Motor neuron (in vitro differentiated cells): Measurements from ENCODE around the gene KNCN. TPM values are rescaled to one million over a fixed set of nuclear protein-coding genes. Genes with fewer than 3 reads are reported as not detected.

Experiments used
- ATAC-seq, 8 experiments: fragments of 200-7000 bp; cut with Tn5 transposase; replicated peaks in 6 of 8; 2 replicates each; pipeline ENCODE4 v1.8.0; 2021; ENCODE audit warnings: mild to moderate bottlenecking in 8 of 8, moderate library complexity in 8 of 8
- H3K27ac ChIP-seq, 2 donors: fragments of 250-450 bp; sonication (Bioruptor Pico); 2 replicates each; pipeline ENCODE4 v1.9.0; 2021; ENCODE audit warnings: antibody characterized with exemption in 2 of 2, mild to moderate bottlenecking in 2 of 2, moderate library complexity in 1 of 2
- H3K4me1 ChIP-seq, 2 donors: fragments of 250-450 bp; sonication (Bioruptor Pico); replicated peaks in 1 of 2; 2 replicates each; pipeline ENCODE4 v1.6.1; 2021; ENCODE audit warnings: antibody characterized with exemption in 2 of 2, mild to moderate bottlenecking in 2 of 2, moderate library complexity in 1 of 2
- H3K4me3 ChIP-seq, 5 donors: fragments of 250-450 bp; sonication (Bioruptor Pico); 2 replicates each; pipeline ENCODE4 v1.9.0; 2021; ENCODE audit warnings: antibody characterized with exemption in 5 of 5, mild to moderate bottlenecking in 5 of 5, moderate library complexity in 4 of 5
- WGBS, 10 experiments: fragments of 450-650 bp; shearing (Covaris generic); methylation state at CpG; one replicate each; pipeline ENCODE4 v1.0.0; 2022; 5-methylcytosine and 5-hydroxymethylcytosine counted together
- in situ Hi-C, 9 experiments: fragments of 400-800 bp; cut with MboI; loops; one replicate each; pipeline ENCODE4 v1.15.0; 2021; ENCODE audit warnings: low sequenced_read_pairs in 9 of 9, low pct_unique_long_range_greater_than_20kb in 2 of 9; ENCODE audit not compliant: unreplicated experiment in 9 of 9
- total RNA-seq, 8 experiments: library from RNA; unstranded; fragments of 300-600 nt; gene quantifications; 2 replicates each; pipeline versions ENCODE4 v1.2.3 to v1.2.4, GENCODE V29; 2022

KNCN gene
- total RNA-seq, 8 experiments from 2014 or later: 0.13 to 1.4 (median 0.32) TPM; not detected in 1

DNA sequence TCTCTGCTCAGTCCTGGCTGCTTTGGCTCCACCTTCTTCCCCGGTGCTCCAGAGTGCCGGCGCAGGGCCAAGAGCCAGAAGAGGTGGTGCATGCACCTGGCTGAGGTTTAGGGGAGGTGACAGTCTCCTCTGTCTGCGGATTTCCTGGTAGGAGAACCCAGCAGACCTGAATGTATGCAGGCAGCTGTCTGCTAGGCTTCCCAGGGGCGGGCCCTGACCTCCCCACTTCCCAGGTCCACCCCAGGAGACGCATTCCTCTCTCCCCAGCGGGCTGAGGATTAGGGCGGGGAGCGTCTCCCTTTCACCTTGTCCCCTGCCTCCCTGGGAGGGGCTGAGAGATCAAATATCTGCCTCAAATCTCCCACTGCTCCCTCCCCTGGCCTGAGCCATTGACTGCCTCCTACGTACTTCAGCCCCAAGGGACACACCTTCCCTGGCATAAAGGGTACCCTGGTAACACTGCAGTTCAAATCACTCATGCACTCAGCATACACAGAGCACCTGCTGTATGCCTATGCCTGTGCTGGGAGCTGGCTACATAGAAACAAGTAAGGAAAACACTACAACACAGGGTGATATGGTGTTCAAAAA, 34.3 kb downstream of the KNCN start:
- Histone ChIP-seq H3K4me3 (no peak overlapping the region), H3K27ac (no peak overlapping the region), H3K4me1 (peaks cover 2 to 6% of the 10 kb centered on the region in 2 donors)
- peak in 2 of 8 experiments; percentile 57 to 78 for ATAC-seq
- in situ Hi-C loops: no loop called here
- 0 to 21% (median 13%) methylated on average over 1 to 7 of the region's 10 CpGs; no CpG with 5 or more reads in 5 of the 10 experiments for WGBS, 10 experiments

DNA sequence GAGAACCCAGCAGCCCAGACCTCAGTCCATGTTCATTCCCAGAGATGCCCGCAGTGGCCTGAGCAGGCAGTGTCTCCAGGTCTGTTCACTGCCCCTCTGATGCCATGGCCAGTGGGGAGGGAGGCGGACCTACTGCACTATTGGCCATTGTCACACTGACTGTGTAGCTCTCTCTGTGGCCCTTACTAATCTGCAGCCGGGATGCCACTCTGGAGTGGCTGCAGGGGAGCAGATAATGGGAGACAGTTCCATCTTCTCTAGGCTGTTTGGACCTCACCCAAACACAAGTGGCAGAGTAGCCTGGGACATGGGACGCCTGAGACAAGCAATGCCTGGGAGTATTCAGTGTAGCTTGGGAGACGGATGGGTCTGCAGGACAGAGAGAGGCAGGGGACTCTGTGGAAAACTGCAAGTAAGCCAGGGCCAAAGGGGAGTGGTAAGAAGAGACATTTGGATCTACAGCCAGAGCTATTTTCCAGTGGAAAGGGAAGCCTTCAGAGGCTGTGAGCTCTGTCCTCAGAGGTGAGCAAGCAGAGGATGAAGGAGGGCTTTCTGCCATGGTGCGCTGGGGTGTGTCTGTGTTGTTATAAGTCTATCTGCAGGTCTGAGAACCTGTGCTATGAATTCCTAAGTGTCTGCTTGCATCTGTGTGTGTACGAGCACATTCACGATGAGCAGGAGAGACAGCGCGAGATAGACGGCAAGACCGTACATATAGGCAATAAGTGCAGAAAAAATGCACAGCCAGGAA, 35.1 kb downstream of the KNCN start:
- H3K4me1 ChIP-seq: peaks cover 2 to 6% of the 10 kb centered on the region in 2 donors
- in situ Hi-C loops: no loop called here
- no peak overlapping the region for H3K27ac ChIP-seq
- no peak for ATAC-seq
- 31 to 87% (median 57%) methylated on average over 1 to 12 of the region's 12 CpGs for WGBS, 10 experiments
- no peak overlapping the region for H3K4me3 ChIP-seq

DNA sequence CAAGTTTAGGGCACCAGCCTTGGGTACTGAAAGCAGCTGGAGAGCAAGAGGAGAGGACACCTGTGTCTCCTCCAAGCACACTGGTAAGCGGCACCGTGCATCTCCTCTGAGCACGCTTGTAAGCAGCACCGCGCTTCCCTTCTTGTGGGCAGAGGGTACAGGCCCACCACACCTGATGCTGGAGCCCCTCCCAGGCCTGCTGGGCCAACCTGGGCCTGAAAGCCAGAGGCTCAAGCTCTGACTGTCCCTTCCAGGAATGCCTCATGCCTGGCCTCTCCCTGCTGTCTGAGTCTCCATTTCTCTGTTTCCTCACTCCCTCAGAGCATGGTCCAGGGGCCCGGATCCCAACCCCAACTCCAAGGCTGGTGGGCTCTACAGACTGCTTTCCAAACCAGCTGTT, 35.9 kb downstream of the KNCN start:
- ATAC-seq: no peak
- in situ Hi-C loops: no loop called here
- H3K4me3 ChIP-seq: no peak overlapping the region
- 70 to 100% (median 90%) methylated on average over 2 to 4 of the region's 6 CpGs; no CpG with 5 or more reads in 6 of the 10 experiments for WGBS, 10 experiments
- peaks cover 2 to 6% of the 10 kb centered on the region in 2 donors for H3K4me1 ChIP-seq
- no peak overlapping the region for H3K27ac ChIP-seq

DNA sequence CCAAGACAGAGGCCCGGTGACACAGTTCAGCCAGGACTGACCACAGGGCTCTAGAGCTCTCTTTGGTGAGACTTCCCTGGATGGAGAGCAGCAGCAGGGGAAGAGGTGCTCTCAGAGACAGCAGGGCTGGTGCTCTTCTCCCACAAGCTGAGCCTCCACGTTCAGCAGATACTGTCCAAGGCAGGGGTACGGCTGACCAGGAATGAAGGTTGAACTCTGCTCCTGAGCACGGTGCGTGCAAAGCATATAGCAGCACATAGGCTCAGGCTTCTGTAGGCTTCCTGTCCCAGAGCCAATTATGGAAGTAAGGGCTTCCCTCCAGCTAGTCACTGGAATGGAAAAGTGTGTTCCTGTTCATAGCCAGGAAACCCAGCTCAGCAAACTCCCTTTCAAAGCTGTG, 37.9 kb downstream of the KNCN start:
- H3K4me3 ChIP-seq: no peak overlapping the region
- no peak overlapping the region for H3K27ac ChIP-seq
- no peak for ATAC-seq
- in situ Hi-C loops: no loop called here
- 8 to 100% (median 71%) methylated on average over 2 to 5 of the region's 5 CpGs; no CpG with 5 or more reads in 3 of the 10 experiments for WGBS, 10 experiments
- no peaks in the 10 kb centered on the region for H3K4me1 ChIP-seq

DNA sequence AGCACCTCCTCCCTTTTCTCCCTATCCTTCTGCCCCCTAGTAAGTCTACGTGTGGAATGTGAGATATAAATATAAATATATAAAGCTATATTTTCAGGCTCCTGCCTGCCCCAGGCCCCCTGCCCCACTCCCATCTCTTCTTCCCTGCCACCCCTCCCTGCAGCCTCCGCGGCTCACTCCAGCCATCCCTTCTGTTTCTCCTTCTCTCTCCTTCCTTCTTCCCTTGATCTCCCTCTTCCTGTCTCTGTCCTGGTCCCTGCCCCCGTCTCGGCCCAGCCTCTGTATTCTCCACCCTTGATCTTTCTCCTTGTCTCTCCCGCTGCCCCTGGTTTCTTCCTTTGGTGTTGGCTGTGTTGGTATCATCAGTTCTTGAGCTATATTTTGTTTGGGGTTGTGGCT, 38.7 kb downstream of the KNCN start:
- H3K4me1 ChIP-seq: no peaks in the 10 kb centered on the region
- no peak overlapping the region for H3K4me3 ChIP-seq
- H3K27ac ChIP-seq: no peak overlapping the region
- in situ Hi-C loops: no loop called here
- no peak for ATAC-seq
- WGBS, 10 experiments: 17 to 86% (median 60%) methylated on average over 1 to 3 of the region's 6 CpGs; no CpG with 5 or more reads in 5 of the 10 experiments

GRCh38 chr1:46512135-46512791, 39.2 kb downstream of the KNCN start:
- Histone ChIP-seq H3K27ac (no peak overlapping the region), H3K4me1 (no peaks in the 10 kb centered on the region), H3K4me3 (no peak overlapping the region)
- no peak for ATAC-seq
- in situ Hi-C loops: no loop called here
- 0 to 81% (median 63%) methylated on average over 1 to 20 of the region's 23 CpGs; no CpG with 5 or more reads in 4 of the 10 experiments for WGBS, 10 experiments

DNA sequence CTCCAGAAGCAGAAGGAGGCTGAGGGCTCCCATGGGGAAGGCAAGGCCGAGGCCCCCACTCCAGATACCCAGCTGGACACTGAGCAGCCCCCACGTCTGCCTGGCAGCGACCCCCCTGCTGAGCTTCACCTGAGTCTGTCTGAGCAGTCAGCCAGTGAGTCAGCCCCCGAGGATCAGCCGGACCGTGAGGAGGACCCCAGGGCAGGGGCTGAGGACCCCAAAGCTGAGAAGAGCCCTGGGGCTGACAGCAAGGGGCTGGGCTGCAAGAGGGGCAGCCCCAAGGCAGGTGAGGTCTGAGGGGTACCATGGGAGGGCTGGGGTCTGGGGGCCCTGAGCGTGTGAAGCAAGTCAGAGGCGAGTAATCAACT, 40.5 kb downstream of the KNCN start:
- H3K4me1 ChIP-seq: no peaks in the 10 kb centered on the region
- H3K4me3 ChIP-seq: no peak overlapping the region
- in situ Hi-C loops: no loop called here
- H3K27ac ChIP-seq: no peak overlapping the region
- ATAC-seq: no peak
- WGBS, 10 experiments: 0 to 50% (median 28%) methylated on average over 1 to 6 of the region's 8 CpGs; no CpG with 5 or more reads in 7 of the 10 experiments

DNA sequence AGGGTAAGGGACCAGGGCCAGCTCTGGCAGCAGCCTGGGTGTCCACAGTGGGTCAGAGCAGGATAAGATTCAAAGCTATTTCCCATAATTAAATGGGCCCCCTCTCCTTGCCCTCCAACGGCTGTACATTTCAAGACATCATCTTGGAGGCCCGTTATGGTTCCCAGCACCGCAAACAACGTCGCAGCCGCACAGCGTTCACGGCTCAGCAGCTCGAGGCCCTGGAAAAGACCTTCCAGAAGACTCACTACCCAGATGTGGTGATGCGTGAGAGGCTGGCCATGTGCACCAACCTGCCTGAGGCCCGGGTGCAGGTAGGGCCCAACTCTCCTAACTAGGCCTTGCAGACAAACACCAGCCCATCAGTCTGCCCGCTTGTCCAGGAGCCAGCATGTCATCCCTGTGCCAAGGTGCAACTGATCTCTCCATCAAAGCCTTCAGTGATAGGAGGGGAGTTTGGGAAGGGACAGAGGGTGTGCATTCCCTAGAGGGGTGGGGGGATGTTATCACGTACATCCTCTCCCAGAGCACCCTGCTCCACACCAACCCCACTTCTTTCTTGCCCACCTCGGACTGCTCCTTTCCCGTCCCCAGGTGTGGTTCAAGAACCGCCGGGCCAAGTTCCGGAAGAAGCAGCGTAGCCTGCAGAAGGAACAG, 41.0 kb downstream of the KNCN start:
- no peak overlapping the region for H3K27ac ChIP-seq
- WGBS, 10 experiments: 81 to 100% (median 90%) methylated on average over 1 to 19 of the region's 19 CpGs; no CpG with 5 or more reads in 5 of the 10 experiments
- in situ Hi-C loops: no loop called here
- no peak for ATAC-seq
- no peak overlapping the region for H3K4me3 ChIP-seq
- no peaks in the 10 kb centered on the region for H3K4me1 ChIP-seq

GRCh38 chr1:46508757-46509156, 42.7 kb downstream of the KNCN start:
- Histone ChIP-seq H3K27ac (no peak overlapping the region), H3K4me3 (no peak overlapping the region), H3K4me1 (no peaks in the 10 kb centered on the region)
- in situ Hi-C loops: no loop called here
- ATAC-seq: peak in 2 of 8 experiments; percentile 64 to 74
- WGBS, 10 experiments: 60 to 83% methylated on average over 1 of the region's 5 CpGs; no CpG with 5 or more reads in 8 of the 10 experiments

DNA sequence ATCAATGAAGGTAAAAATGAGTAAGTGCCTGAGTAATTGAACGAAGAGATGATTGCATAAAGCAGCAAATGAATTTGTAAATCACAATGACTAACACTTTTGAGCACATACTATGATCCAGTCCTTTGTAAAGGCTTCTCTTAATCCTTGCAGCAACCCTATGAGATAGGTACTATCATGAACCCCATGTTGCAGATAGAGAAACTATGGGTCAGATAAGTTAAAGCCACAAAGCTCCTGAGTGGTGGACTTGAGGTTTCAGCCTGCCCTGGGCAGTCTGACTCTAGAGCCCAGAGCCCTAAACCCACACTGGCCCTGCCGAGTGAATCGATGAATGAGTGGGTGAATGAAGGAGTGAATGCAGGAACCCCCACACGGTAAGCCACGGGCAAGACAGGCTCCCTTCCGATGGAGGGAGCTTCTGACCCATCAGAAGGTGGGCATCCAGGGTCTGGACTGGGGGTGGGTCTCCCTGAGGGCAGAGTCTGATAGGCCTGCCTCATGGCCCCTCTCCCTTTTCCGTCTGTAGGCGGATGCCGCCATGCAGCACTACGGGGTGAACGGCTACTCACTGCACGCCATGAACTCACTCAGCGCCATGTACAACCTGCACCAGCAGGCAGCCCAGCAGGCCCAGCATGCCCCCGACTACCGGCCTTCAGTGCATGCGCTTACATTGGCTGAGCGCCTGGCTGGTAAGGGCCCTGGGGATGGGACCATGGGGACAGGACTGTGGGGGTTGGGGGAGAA, 44.8 kb downstream of the KNCN start:
- WGBS, 10 experiments: 0 to 86% (median 75%) methylated on average over 1 to 8 of the region's 17 CpGs; no CpG with 5 or more reads in 2 of the 10 experiments
- H3K27ac ChIP-seq: no peak overlapping the region
- peak in 2 of 8 experiments; percentile 60 to 80 for ATAC-seq
- no peaks in the 10 kb centered on the region for H3K4me1 ChIP-seq
- H3K4me3 ChIP-seq: no peak overlapping the region
- in situ Hi-C loops: no loop called here

- ATAC-seq: no peak
- Histone ChIP-seq H3K4me1 (no peaks in the 10 kb centered on the region), H3K4me3 (no peak overlapping the region), H3K27ac (no peak overlapping the region)
- in situ Hi-C loops: no loop called here
- WGBS, 10 experiments: 60 to 100% (median 81%) methylated on average over 2 to 4 of the region's 4 CpGs; no CpG with 5 or more reads in 4 of the 10 experiments
Measured at GRCh38 chr1:46503421-46503820, 48.0 kb downstream of the KNCN start.

- H3K4me3 ChIP-seq: no peak overlapping the region
- WGBS, 10 experiments: 60 to 100% (median 91%) methylated on average over 1 to 3 of the region's 3 CpGs
- in situ Hi-C loops: no loop called here
- H3K27ac ChIP-seq: no peak overlapping the region
- H3K4me1 ChIP-seq: no peaks in the 10 kb centered on the region
- no peak for ATAC-seq
Measured at GRCh38 chr1:46501528-46501927, 49.9 kb downstream of the KNCN start.
